ENCODE measurements around the gene CMSS1.

The CMSS1 gene

DNA sequence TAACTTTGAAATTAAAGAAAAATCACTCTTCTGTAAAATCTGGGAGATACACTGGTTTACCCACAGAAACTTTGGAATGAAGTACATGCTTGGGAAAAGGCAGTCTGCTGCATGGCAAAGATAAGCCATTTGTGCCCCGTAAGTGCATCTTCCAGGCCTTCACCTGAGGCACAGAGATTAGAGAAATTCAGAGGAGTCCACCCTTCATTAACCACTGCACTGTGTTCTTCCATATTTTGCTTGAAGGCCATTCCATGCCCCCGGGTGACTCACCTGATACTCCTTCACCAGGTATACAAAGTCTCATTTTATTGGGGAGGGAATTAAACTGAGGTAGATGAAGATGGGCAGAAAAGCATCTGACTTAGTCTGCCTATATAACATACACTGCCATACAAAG is 53.0 kb downstream of the CMSS1 start:
- peaks cover 24% of the 10 kb centered on the region for H3K36me3 Mint-ChIP-seq (ENCODE audit: low read depth)
- H3K27ac Mint-ChIP-seq: no peak overlapping the region
- H3K4me1 Mint-ChIP-seq (ENCODE audit: low read depth): peaks cover 68% of the 10 kb centered on the region
- no peaks in the 10 kb centered on the region for H3K9me3 Mint-ChIP-seq
- no peak overlapping the region for H3K4me3 Mint-ChIP-seq
- peaks cover 5% of the 10 kb centered on the region for H3K27me3 Mint-ChIP-seq (ENCODE audit: low read depth)

- Mint-ChIP-seq H3K36me3 (ENCODE audit: low read depth) (peaks cover 21% of the 10 kb centered on the region), H3K4me3 (no peak overlapping the region), H3K27me3 (ENCODE audit: low read depth) (peaks cover 8% of the 10 kb centered on the region), H3K9me3 (no peaks in the 10 kb centered on the region), H3K4me1 (ENCODE audit: low read depth) (peaks cover 63% of the 10 kb centered on the region), H3K27ac (peak overlapping the region; percentile 9)
These were observed 53.8 kb downstream of the CMSS1 start for GRCh38 chr3:99871231-99872045.

GRCh38 chr3:99872923-99873254 is 55.2 kb downstream of the CMSS1 start:
- Mint-ChIP-seq H3K27ac (peak overlapping the region; percentile 71), H3K4me1 (ENCODE audit: low read depth) (peaks cover 55% of the 10 kb centered on the region), H3K9me3 (no peaks in the 10 kb centered on the region), H3K36me3 (ENCODE audit: low read depth) (peaks cover 21% of the 10 kb centered on the region), H3K4me3 (peak overlapping the region; percentile 75), H3K27me3 (ENCODE audit: low read depth) (peaks cover 23% of the 10 kb centered on the region)

- H3K4me3 Mint-ChIP-seq: peak overlapping the region; percentile 33
- H3K9me3 Mint-ChIP-seq: no peaks in the 10 kb centered on the region
- H3K4me1 Mint-ChIP-seq (ENCODE audit: low read depth): peaks cover 50% of the 10 kb centered on the region
- peaks cover 21% of the 10 kb centered on the region for H3K36me3 Mint-ChIP-seq (ENCODE audit: low read depth)
- peaks cover 29% of the 10 kb centered on the region for H3K27me3 Mint-ChIP-seq (ENCODE audit: low read depth)
- no peak overlapping the region for H3K27ac Mint-ChIP-seq
These were observed 55.8 kb downstream of the CMSS1 start for GRCh38 chr3:99873269-99874102.

GRCh38 chr3:99874237-99875002 is 56.8 kb downstream of the CMSS1 start:
- Mint-ChIP-seq H3K4me1 (ENCODE audit: low read depth) (peaks cover 42% of the 10 kb centered on the region), H3K36me3 (ENCODE audit: low read depth) (peaks cover 16% of the 10 kb centered on the region), H3K27ac (no peak overlapping the region), H3K27me3 (ENCODE audit: low read depth) (peaks cover 35% of the 10 kb centered on the region), H3K4me3 (peak overlapping the region; percentile 41), H3K9me3 (no peaks in the 10 kb centered on the region)

DNA sequence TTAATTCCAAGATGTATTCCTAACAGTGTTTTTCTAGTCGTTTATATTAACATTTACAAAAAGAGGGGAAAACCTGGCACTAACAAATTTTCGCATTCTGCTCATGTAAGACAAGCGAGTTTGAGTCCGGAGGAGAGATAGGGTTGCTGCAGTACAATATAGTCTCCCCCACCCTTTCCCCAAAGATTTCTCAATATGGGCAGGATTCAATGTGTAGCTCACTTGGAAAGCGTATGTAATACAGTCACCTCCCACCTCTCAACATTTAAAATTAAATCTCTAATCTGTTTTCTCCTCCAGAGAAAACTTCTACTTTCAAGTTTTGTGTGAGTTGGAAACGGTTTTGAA is 57.9 kb downstream of the CMSS1 start:
- Mint-ChIP-seq H3K27me3 (ENCODE audit: low read depth) (peaks cover 35% of the 10 kb centered on the region), H3K36me3 (ENCODE audit: low read depth) (peaks cover 12% of the 10 kb centered on the region), H3K9me3 (no peaks in the 10 kb centered on the region), H3K4me3 (peak overlapping the region; percentile 87), H3K27ac (no peak overlapping the region), H3K4me1 (ENCODE audit: low read depth) (peaks cover 33% of the 10 kb centered on the region)

- Mint-ChIP-seq H3K4me3 (peak overlapping the region; percentile 87), H3K36me3 (ENCODE audit: low read depth) (peaks cover 8% of the 10 kb centered on the region), H3K4me1 (ENCODE audit: low read depth) (peaks cover 33% of the 10 kb centered on the region), H3K9me3 (no peaks in the 10 kb centered on the region), H3K27me3 (ENCODE audit: low read depth) (peaks cover 35% of the 10 kb centered on the region), H3K27ac (no peak overlapping the region)
These were observed 58.5 kb downstream of the CMSS1 start for GRCh38 chr3:99875929-99876841.

- H3K27ac Mint-ChIP-seq: no peak overlapping the region
- peaks cover 25% of the 10 kb centered on the region for H3K4me1 Mint-ChIP-seq (ENCODE audit: low read depth)
- no peaks in the 10 kb centered on the region for H3K9me3 Mint-ChIP-seq
- peaks cover 5% of the 10 kb centered on the region for H3K36me3 Mint-ChIP-seq (ENCODE audit: low read depth)
- peaks cover 35% of the 10 kb centered on the region for H3K27me3 Mint-ChIP-seq (ENCODE audit: low read depth)
- peak overlapping the region; percentile 61 for H3K4me3 Mint-ChIP-seq
These were observed 59.4 kb downstream of the CMSS1 start for GRCh38 chr3:99877031-99877579.

GRCh38 chr3:99878005-99878404 is 60.3 kb downstream of the CMSS1 start:
- Mint-ChIP-seq H3K27me3 (ENCODE audit: low read depth) (peaks cover 35% of the 10 kb centered on the region), H3K4me3 (no peak overlapping the region), H3K4me1 (ENCODE audit: low read depth) (peaks cover 18% of the 10 kb centered on the region), H3K36me3 (ENCODE audit: low read depth) (no peaks in the 10 kb centered on the region), H3K27ac (no peak overlapping the region), H3K9me3 (no peaks in the 10 kb centered on the region)

DNA sequence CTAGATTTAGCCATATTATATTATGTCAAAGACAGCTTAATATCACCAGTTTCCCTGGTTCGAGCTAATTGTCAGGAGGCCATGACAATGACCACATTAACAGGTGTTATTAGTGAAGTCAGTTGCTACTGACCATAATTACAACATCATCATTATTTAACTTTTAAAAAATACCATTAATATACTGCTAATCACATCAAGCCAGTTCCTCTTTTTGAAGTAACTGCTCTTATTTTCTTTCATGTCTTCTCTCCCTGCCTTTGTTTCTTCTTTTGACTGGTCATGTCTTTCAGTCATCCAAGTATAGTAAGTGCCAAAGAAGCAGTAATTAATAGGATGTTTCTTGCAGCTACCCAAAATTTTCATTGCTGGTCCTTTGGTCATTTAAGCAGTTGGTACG is 61.6 kb downstream of the CMSS1 start:
- H3K36me3 Mint-ChIP-seq (ENCODE audit: low read depth): no peaks in the 10 kb centered on the region

DNA sequence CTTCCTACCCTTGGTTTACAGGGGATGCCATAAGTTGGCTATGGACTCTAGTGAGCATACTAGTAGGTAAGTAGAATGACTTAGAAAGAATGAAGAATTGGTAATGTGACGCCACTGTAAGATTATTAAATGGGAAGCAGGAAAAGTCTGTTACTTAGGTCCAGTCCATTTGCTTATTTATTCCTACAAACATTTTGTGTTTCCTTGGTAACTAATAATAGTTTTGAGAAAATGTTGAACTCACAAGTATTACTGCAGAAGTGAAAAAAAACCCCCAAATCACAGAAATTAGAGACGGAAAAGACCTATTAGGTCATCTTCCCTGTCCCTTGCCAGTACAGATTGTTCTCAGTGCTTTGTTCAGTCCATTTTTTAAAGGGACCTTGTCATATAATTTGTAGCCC is 63.5 kb downstream of the CMSS1 start:
- Mint-ChIP-seq H3K27ac (no peak overlapping the region), H3K9me3 (peaks cover 3% of the 10 kb centered on the region), H3K4me3 (no peak overlapping the region), H3K4me1 (ENCODE audit: low read depth) (peaks cover 30% of the 10 kb centered on the region), H3K36me3 (ENCODE audit: low read depth) (peaks cover 3% of the 10 kb centered on the region), H3K27me3 (ENCODE audit: low read depth) (peaks cover 29% of the 10 kb centered on the region)

More for the DNA sequence above, 61.6 kb downstream of the CMSS1 start:
- peaks cover 35% of the 10 kb centered on the region for H3K27me3 Mint-ChIP-seq (ENCODE audit: low read depth)
- H3K9me3 Mint-ChIP-seq: no peaks in the 10 kb centered on the region
- no peak overlapping the region for H3K27ac Mint-ChIP-seq
- H3K4me3 Mint-ChIP-seq: no peak overlapping the region
- H3K4me1 Mint-ChIP-seq (ENCODE audit: low read depth): peaks cover 22% of the 10 kb centered on the region

DNA sequence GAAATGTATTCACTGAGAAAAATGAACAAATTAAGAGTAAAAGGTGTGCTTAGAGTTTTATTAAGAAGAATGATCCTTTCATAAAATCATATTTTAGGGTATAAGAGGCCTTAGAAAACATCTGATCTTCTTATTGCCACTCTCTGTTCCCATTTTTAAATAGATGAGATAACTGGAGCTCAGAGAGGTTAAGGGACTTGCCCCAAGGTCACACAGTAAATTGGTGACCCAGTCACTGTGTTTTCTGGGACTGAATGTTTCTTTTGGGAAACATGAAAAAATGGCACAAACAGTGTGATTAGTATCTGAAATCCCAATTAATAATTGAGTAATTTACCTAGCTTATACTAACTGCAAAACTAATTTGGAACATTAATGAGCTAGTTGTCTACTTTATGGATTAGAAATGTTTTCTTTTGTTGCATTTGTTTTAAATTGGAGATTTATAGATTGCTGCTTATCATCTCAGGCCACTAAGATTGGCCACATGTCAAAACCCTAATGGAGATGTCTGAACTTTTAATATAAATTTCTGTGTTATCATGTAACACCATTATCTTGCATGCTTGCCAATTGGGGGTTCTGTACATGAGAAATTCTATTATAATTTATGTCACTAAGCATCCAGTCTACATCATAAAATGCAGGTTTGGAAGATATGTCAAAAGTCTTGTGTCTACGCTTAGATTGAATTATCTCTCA is 64.9 kb downstream of the CMSS1 start:
- Mint-ChIP-seq H3K4me3 (no peak overlapping the region), H3K4me1 (ENCODE audit: low read depth) (peaks cover 23% of the 10 kb centered on the region), H3K36me3 (ENCODE audit: low read depth) (peaks cover 4% of the 10 kb centered on the region), H3K9me3 (peaks cover 4% of the 10 kb centered on the region), H3K27ac (no peak overlapping the region), H3K27me3 (ENCODE audit: low read depth) (peaks cover 15% of the 10 kb centered on the region)

DNA sequence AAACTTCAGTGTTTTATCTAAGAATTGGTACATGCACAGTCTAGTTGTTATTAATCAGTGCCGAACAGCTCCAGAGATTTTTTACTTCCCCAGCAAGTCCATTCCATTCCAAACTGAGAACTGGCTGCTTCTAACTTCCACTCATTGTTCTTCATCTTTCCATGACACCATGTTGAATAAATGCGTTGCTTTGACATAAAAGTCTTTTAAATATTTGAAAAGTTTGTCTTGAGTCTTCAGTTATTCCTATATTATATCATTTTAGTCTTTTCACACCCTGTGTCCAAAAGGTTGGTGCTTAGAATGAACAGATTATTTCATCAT is 65.4 kb downstream of the CMSS1 start:
- no peak overlapping the region for H3K4me3 Mint-ChIP-seq

More for the DNA sequence above, 65.4 kb downstream of the CMSS1 start:
- Mint-ChIP-seq H3K36me3 (ENCODE audit: low read depth) (peaks cover 4% of the 10 kb centered on the region), H3K4me1 (ENCODE audit: low read depth) (peaks cover 23% of the 10 kb centered on the region), H3K9me3 (peaks cover 4% of the 10 kb centered on the region), H3K27ac (no peak overlapping the region), H3K27me3 (ENCODE audit: low read depth) (peaks cover 10% of the 10 kb centered on the region)

All from T-helper 1 cell treated with Interleukin-12 subunit alpha and Interleukin-12 subunit beta and Interleukin-4 antibody, amounts not matched to agents 30 μg/mL and 1 μg/mL, for 36 hours (primary cell).